ENCODE measurements around the gene ZBTB34.

Gene ZBTB34

GRCh38 chr9:126882746-126883145, 22.3 kb downstream of the ZBTB34 start:
- Histone ChIP-seq H3K36me3 (replicated peaks; ENCODE audit: low read depth, low read length) (peaks cover 23% of the 10 kb centered on the region), H3K4me2 (ENCODE audit: low read length) (no peak overlapping the region), H3K9me3 (ENCODE audit: insufficient read depth, low read length) (no peaks in the 10 kb centered on the region), H3K27me3 (ENCODE audit: low read depth, low read length) (no peaks in the 10 kb centered on the region), H2AFZ (ENCODE audit: low read depth, low read length) (no peak overlapping the region), H4K20me1 (ENCODE audit: insufficient read depth, low read length) (peaks cover 12% of the 10 kb centered on the region), H3K27ac (ENCODE audit: low read length) (no peak overlapping the region), H3K4me3 (ENCODE audit: low read length) (no peak overlapping the region), H3K9ac (ENCODE audit: low read length) (no peak overlapping the region), H3K79me2 (ENCODE audit: low read length) (no peaks in the 10 kb centered on the region), H3K4me1 (ENCODE audit: low read length) (no peaks in the 10 kb centered on the region)
- TF ChIP-seq EZH2phosphoT487 (IDR thresholded peaks at IDR 0.05; ENCODE audit: low read depth) = no peak
- TF ChIP-seq CTCF (IDR thresholded peaks at IDR 0.05; ENCODE audit: low read depth, low read length) = no peak

- no peaks in the 10 kb centered on the region for H3K4me1 ChIP-seq (ENCODE audit: low read length)
- H3K27ac ChIP-seq (ENCODE audit: low read length) = no peak overlapping the region
- H3K36me3 ChIP-seq (replicated peaks; ENCODE audit: low read depth, low read length) = peaks cover 23% of the 10 kb centered on the region
- no peak overlapping the region for H3K4me3 ChIP-seq (ENCODE audit: low read length)
- H3K4me2 ChIP-seq (ENCODE audit: low read length) = no peak overlapping the region
- H3K9ac ChIP-seq (ENCODE audit: low read length) = no peak overlapping the region
- no peaks in the 10 kb centered on the region for H3K79me2 ChIP-seq (ENCODE audit: low read length)
- H2AFZ ChIP-seq (ENCODE audit: low read depth, low read length) = no peak overlapping the region
- H3K9me3 ChIP-seq (ENCODE audit: insufficient read depth, low read length) = no peaks in the 10 kb centered on the region
- no peaks in the 10 kb centered on the region for H3K27me3 ChIP-seq (ENCODE audit: low read depth, low read length)
- peaks cover 12% of the 10 kb centered on the region for H4K20me1 ChIP-seq (ENCODE audit: insufficient read depth, low read length)
- TF ChIP-seq EZH2phosphoT487 (IDR thresholded peaks at IDR 0.05; ENCODE audit: low read depth) = no peak
- no peak for TF ChIP-seq CTCF (IDR thresholded peaks at IDR 0.05; ENCODE audit: low read depth, low read length)
Measured at GRCh38 chr9:126883636-126884035, 23.2 kb downstream of the ZBTB34 start.

GRCh38 chr9:126885131-126885641, 24.7 kb downstream of the ZBTB34 start:
- H4K20me1 ChIP-seq (ENCODE audit: insufficient read depth, low read length) = peaks cover 12% of the 10 kb centered on the region
- no peaks in the 10 kb centered on the region for H3K27me3 ChIP-seq (ENCODE audit: low read depth, low read length)
- H3K79me2 ChIP-seq (ENCODE audit: low read length) = no peaks in the 10 kb centered on the region
- no peak overlapping the region for H3K27ac ChIP-seq (ENCODE audit: low read length)
- H3K9me3 ChIP-seq (ENCODE audit: insufficient read depth, low read length) = no peaks in the 10 kb centered on the region
- no peak overlapping the region for H3K4me3 ChIP-seq (ENCODE audit: low read length)
- TF ChIP-seq EZH2phosphoT487 (IDR thresholded peaks at IDR 0.05; ENCODE audit: low read depth) (no peak), CTCF (IDR thresholded peaks at IDR 0.05; ENCODE audit: low read depth, low read length) (no peak)
- no peaks in the 10 kb centered on the region for H3K4me1 ChIP-seq (ENCODE audit: low read length)
- H3K9ac ChIP-seq (ENCODE audit: low read length) = no peak overlapping the region
- H3K36me3 ChIP-seq (replicated peaks; ENCODE audit: low read depth, low read length) = peaks cover 14% of the 10 kb centered on the region
- no peak overlapping the region for H3K4me2 ChIP-seq (ENCODE audit: low read length)
- no peak overlapping the region for H2AFZ ChIP-seq (ENCODE audit: low read depth, low read length)

GRCh38 chr9:126886034-126886822, 25.8 kb downstream of the ZBTB34 start:
- H3K4me1 ChIP-seq (ENCODE audit: low read length) = no peaks in the 10 kb centered on the region
- no peaks in the 10 kb centered on the region for H3K27me3 ChIP-seq (ENCODE audit: low read depth, low read length)
- H4K20me1 ChIP-seq (ENCODE audit: insufficient read depth, low read length) = peaks cover 12% of the 10 kb centered on the region
- TF ChIP-seq CTCF (IDR thresholded peaks at IDR 0.05; ENCODE audit: low read depth, low read length) (no peak), EZH2phosphoT487 (IDR thresholded peaks at IDR 0.05; ENCODE audit: low read depth) (no peak)
- no peaks in the 10 kb centered on the region for H3K79me2 ChIP-seq (ENCODE audit: low read length)
- H3K36me3 ChIP-seq (replicated peaks; ENCODE audit: low read depth, low read length) = peaks cover 6% of the 10 kb centered on the region
- no peaks in the 10 kb centered on the region for H3K9me3 ChIP-seq (ENCODE audit: insufficient read depth, low read length)
- H3K9ac ChIP-seq (ENCODE audit: low read length) = no peak overlapping the region
- no peak overlapping the region for H3K4me3 ChIP-seq (ENCODE audit: low read length)
- H3K4me2 ChIP-seq (ENCODE audit: low read length) = no peak overlapping the region
- no peak overlapping the region for H2AFZ ChIP-seq (ENCODE audit: low read depth, low read length)
- no peak overlapping the region for H3K27ac ChIP-seq (ENCODE audit: low read length)

Measured in OCI-LY3 (cell line).